Dendritic cell treated with granulocyte-macrophage colony-stimulating factor and Interleukin-4, amounts not matched to agents 40 ng/mL and 50 ng/mL, for 4 days (primary cell): ENCODE results near the gene ARHGEF7.

Source experiments
- H3K27ac Mint-ChIP-seq: one replicate; pipeline ENCODE4 v1.8.0; 2022; ENCODE audit warnings: mild to moderate bottlenecking, mixed read lengths
- H3K27me3 Mint-ChIP-seq: one replicate; pipeline ENCODE4 v1.8.0; 2022; ENCODE audit warnings: mild to moderate bottlenecking, mixed read lengths
- H3K36me3 Mint-ChIP-seq: one replicate; pipeline ENCODE4 v1.8.0; 2022; ENCODE audit warnings: low read depth, mixed read lengths
- H3K4me1 Mint-ChIP-seq: one replicate; pipeline ENCODE4 v1.8.0; 2022; ENCODE audit warnings: low read depth, mixed read lengths
- H3K4me3 Mint-ChIP-seq: one replicate; pipeline ENCODE4 v1.8.0; 2022; ENCODE audit warnings: mild to moderate bottlenecking, moderate library complexity, mixed read lengths
- H3K9me3 Mint-ChIP-seq: one replicate; pipeline ENCODE4 v1.8.0; 2022; ENCODE audit warnings: mixed read lengths
- intact Hi-C: fragments of 100-400 bp; cut with micrococcal nuclease; formaldehyde crosslinking; loops from one replicate; pipeline ENCODE4 v1.15.0; 2022

The ARHGEF7 gene

DNA sequence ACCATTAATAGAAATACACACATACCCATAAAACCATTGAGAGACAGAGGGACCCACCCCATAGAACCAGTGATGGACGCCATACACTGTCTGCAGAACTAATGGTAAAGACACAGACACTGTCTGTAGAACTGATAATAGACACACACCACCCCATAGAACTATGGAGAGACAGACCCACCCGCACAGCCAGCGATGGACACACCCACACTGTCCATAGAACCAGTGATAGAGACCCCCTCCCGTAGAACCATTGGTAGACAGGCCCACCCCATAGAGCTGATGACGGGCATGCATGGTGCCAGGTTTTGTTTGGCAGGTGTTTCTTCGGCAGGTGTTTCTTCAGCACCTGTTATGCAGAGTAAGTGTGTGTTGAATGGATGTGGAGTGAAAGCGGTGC, 117.1 kb downstream of the ARHGEF7 start:
- no peaks in the 10 kb centered on the region for H3K4me1 Mint-ChIP-seq
- H3K36me3 Mint-ChIP-seq = peaks cover 87% of the 10 kb centered on the region
- H3K9me3 Mint-ChIP-seq = no peaks in the 10 kb centered on the region
- intact Hi-C loops = no loop called here
- H3K27me3 Mint-ChIP-seq = no peaks in the 10 kb centered on the region
- H3K27ac Mint-ChIP-seq = no peak overlapping the region
- no peak overlapping the region for H3K4me3 Mint-ChIP-seq

DNA sequence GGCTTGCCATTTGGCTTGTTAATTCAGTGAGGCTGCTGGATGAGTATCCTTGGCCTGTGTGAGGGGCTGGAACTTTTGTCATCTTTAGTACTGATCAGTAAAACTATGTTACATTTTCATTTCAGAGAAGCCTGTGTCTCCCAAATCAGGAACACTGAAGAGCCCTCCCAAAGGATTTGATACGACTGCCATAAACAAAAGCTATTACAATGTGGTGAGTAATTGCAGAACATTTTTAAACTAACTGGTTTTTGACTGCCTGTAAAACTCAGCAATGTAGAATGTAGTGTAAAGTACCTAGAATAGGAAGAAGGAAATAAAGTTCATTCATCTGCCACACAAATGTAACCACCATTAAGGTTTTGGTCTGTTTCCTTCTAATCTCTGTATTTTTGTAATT, 118.0 kb downstream of the ARHGEF7 start:
- intact Hi-C loops = no loop called here
- H3K27ac Mint-ChIP-seq = no peak overlapping the region
- no peaks in the 10 kb centered on the region for H3K4me1 Mint-ChIP-seq
- H3K36me3 Mint-ChIP-seq = peaks cover 86% of the 10 kb centered on the region
- no peak overlapping the region for H3K4me3 Mint-ChIP-seq
- no peaks in the 10 kb centered on the region for H3K27me3 Mint-ChIP-seq
- no peaks in the 10 kb centered on the region for H3K9me3 Mint-ChIP-seq

DNA sequence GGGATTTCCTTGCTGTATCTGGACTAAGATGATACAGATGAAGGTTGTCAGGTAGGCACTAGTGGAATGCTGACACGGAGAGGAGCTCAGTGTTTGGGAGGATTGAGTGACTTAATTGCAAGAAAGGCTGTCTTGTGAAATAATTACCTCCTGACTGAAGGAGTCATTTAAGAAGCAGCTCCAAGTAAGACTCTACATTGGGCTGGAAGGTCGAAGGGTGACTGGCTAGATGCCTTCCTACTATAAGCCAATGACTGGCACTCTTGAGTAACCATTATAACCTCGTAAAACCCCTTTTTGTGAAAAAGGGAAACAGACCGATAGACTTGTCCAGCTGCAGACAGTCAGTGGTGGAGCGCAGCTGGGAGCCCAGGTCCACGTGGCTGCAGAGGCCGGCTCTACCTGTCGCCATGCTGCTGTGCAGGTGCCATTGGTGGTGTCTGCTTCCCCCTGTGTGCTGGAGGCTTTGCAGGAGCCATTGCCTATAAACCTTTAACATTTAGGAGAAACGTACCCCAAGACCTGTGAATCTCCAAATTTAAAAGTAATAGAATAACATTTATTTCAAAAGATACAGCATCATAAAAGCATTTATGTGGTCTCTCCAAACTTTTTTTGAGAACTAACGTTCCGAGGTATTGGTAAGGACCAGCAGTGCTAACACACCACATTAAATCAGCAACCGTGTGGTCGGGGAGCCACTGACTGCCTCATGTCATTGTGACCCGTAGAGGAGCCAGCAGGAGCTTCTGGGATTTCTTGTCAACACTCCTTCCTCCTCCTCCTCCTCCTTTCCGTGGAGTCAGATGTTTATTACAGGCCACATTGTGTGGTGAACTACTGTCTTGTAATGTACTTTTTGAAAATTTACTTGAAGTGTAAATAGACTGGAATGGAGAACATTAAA, 124.9 kb downstream of the ARHGEF7 start:
- intact Hi-C loops = no loop called here
- H3K4me3 Mint-ChIP-seq = no peak overlapping the region
- no peaks in the 10 kb centered on the region for H3K27me3 Mint-ChIP-seq
- no peaks in the 10 kb centered on the region for H3K4me1 Mint-ChIP-seq
- H3K36me3 Mint-ChIP-seq = peaks cover 84% of the 10 kb centered on the region
- no peaks in the 10 kb centered on the region for H3K9me3 Mint-ChIP-seq
- no peak overlapping the region for H3K27ac Mint-ChIP-seq

DNA sequence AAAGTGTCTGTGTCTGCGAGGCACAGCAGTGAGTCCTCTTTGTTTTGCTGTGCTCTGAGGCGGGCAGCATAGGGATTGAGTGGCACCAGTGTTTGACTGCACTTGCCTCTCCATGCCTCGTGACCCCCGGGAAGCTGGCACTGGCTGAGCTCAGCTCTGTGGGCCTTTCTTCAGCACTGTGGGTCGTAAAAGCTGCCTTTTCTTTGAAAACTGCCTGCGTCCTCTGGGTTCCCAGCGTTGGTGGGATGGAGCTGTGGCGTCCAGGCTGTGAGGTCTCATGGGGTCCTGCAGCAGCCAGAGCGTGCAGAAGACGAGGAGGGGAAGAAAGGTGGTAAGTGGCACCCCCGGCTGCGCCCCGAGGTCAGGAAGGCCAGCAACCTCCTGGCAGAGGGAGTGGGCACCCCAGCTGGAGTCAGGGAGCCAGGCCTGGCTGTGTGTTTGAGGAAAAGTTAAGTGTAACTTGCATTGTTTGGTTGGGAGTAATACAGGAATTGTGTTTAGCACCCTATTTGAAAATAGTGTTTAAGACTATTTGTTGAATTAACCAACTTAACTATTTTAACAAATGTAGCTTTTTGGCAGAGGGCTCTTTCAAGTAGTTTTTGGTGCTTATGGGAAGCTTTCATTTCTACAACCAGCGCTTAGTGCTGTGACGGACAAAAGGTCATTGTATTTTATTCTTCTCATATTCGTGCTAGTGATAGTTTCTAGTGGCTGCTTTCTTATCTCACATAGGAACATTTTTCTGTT, 126.1 kb downstream of the ARHGEF7 start:
- intact Hi-C loops = no loop called here
- Mint-ChIP-seq H3K27me3 (no peaks in the 10 kb centered on the region), H3K4me3 (no peak overlapping the region), H3K36me3 (peaks cover 84% of the 10 kb centered on the region), H3K9me3 (no peaks in the 10 kb centered on the region), H3K27ac (no peak overlapping the region), H3K4me1 (no peaks in the 10 kb centered on the region)

DNA sequence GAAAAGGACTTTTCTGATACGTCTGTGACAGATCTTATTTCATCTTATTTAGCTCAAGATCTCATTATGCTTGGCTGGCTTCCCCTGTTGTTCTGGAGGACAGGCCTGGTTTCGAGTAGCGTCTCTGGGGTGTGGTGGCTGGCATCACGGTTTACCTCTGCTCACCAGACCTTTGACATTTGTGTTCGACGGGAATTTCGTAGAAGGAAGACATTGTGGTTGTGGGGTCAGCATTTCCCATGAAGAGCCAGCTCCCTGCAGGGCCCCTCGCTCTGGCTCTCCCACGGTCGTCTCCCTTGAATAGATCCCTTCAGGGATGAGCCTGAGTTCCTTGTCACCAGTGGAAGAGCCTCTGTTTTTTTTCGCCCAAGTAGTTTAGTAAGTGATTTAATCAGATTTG, 126.8 kb downstream of the ARHGEF7 start:
- intact Hi-C loops = no loop called here
- no peaks in the 10 kb centered on the region for H3K9me3 Mint-ChIP-seq
- H3K27ac Mint-ChIP-seq = no peak overlapping the region
- H3K36me3 Mint-ChIP-seq = peaks cover 85% of the 10 kb centered on the region
- no peaks in the 10 kb centered on the region for H3K4me1 Mint-ChIP-seq
- H3K27me3 Mint-ChIP-seq = no peaks in the 10 kb centered on the region
- no peak overlapping the region for H3K4me3 Mint-ChIP-seq

DNA sequence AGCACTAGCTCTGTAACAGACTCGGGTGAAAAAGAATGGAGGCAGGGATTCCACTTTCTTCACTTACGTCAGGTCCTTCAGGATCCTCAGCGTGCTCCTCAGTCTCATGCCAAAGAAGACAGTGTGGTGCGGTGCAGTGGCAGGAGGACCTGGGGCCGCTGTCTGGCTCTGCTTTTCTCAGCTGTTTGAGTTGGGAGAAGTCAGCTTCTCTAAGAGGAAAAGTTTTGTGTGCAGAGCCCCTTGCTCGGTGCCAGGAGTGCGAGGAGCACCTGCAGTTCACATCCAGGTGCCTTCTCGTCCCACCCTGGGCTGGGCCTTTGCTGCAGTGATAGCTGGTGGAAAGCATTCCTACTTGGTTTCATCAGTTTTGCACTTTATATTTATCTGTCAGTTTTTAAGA, 127.5 kb downstream of the ARHGEF7 start:
- no peak overlapping the region for H3K4me3 Mint-ChIP-seq
- H3K4me1 Mint-ChIP-seq = no peaks in the 10 kb centered on the region
- peaks cover 89% of the 10 kb centered on the region for H3K36me3 Mint-ChIP-seq
- H3K9me3 Mint-ChIP-seq = no peaks in the 10 kb centered on the region
- no peaks in the 10 kb centered on the region for H3K27me3 Mint-ChIP-seq
- H3K27ac Mint-ChIP-seq = no peak overlapping the region
- intact Hi-C loops = no loop called here

DNA sequence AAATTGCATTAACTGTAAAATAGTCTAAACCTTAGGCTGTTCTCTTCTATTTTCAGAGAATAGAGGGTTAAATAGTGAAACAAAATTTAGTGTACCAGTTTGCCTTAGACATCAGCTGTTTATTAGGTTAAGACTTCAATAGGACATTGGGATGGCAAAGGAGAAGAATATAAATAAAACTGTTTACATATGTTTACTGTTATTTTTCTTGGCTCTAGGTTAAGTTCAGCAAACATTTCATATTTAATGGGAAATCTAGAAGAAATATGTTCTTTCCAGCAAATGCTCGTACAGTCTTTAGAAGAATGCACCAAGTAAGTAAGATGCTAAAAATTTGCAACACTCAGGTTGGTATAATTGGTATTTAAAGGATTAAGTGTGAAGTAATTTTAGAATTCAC, 128.9 kb downstream of the ARHGEF7 start:
- intact Hi-C loops = no loop called here
- Mint-ChIP-seq H3K4me3 (no peak overlapping the region), H3K4me1 (no peaks in the 10 kb centered on the region), H3K36me3 (peaks cover 89% of the 10 kb centered on the region), H3K9me3 (no peaks in the 10 kb centered on the region), H3K27me3 (no peaks in the 10 kb centered on the region), H3K27ac (no peak overlapping the region)

DNA sequence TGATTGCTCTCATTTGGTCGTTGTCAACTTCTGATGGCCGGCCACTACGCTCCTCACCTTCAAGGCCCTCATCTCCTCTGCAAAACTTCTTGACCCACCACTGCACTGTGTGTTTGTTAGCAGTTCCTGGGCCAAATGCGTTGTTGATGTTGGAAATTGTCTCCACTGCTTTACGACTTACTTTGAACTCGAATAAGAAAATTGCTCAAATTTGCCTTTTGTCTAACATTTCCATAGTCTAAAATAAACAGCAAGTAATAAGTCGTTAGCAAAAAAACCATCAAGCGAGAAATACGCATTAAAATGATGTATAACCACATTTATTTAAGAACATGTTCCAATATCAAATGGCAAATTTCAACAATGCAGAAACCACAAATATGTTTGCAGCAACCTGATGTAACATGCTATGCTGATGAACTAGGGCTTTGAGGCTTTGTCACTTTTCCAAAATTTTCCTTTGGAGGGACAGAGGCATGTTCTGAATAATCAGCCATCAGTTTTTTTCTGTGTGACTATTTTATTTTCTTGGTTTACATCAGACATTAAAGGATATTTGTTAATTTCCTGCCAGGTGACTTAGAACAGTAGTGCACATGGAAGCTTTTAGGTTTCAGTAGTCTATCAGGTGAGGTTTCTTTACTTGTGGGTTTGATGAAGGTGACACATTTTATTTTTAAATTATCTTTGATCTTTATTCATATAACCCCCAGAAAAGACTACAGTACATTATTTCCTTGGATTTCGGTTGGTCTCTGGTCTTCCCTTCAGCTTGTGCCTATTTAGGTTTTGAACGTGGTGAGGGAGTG, 130.7 kb downstream of the ARHGEF7 start:
- Mint-ChIP-seq H3K4me1 (no peaks in the 10 kb centered on the region), H3K4me3 (no peak overlapping the region), H3K36me3 (peaks cover 92% of the 10 kb centered on the region)

DNA sequence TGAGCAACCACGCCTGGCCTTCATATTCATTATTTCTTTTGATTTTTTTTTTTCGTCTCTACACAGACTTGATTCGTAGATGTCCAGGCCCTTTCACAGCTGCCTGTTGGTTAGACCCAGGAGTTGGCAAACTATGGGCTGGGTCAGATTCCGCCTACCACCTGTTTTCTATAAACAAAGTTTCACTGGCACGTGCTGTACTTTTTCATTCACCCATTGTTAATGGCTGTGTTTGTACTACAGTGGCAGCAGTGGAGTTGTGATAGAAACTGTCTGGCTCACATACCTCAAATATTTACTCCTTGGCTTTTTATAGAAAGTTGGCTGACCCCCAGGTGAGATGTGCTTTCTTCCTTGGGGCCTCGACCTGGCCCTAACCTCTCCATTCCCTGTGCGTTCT, 132.4 kb downstream of the ARHGEF7 start:
- Mint-ChIP-seq H3K27ac (no peak overlapping the region), H3K4me3 (no peak overlapping the region), H3K27me3 (no peaks in the 10 kb centered on the region), H3K4me1 (no peaks in the 10 kb centered on the region), H3K9me3 (no peaks in the 10 kb centered on the region), H3K36me3 (peaks cover 92% of the 10 kb centered on the region)
- intact Hi-C loops = no loop called here

More for the DNA sequence above, 130.7 kb downstream of the ARHGEF7 start:
- no peaks in the 10 kb centered on the region for H3K9me3 Mint-ChIP-seq
- H3K27me3 Mint-ChIP-seq = no peaks in the 10 kb centered on the region
- no peak overlapping the region for H3K27ac Mint-ChIP-seq
- intact Hi-C loops = no loop called here

DNA sequence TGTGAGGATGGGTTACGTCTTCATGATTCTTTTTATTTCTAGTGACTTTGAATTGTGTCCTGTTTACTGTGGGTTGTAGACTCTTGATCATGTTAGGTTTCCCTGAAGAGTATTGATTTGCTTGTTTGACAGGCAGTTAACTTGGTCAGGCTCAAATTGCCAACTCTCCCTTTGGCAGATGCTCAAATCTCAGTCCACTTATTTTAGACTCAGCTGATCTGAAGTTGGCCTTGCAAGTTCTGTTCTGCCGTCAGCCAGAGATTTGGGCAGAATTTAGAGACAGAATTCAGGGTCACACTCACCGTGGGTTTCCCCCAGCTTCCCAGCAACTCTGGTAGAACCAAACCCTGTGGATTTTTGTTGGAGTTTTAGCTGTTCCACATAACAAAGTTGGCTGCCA, 133.7 kb downstream of the ARHGEF7 start:
- Mint-ChIP-seq H3K36me3 (peaks cover 96% of the 10 kb centered on the region), H3K4me3 (no peak overlapping the region), H3K27ac (no peak overlapping the region), H3K27me3 (no peaks in the 10 kb centered on the region), H3K9me3 (peaks cover 8% of the 10 kb centered on the region), H3K4me1 (no peaks in the 10 kb centered on the region)
- intact Hi-C loops = no loop called here

DNA sequence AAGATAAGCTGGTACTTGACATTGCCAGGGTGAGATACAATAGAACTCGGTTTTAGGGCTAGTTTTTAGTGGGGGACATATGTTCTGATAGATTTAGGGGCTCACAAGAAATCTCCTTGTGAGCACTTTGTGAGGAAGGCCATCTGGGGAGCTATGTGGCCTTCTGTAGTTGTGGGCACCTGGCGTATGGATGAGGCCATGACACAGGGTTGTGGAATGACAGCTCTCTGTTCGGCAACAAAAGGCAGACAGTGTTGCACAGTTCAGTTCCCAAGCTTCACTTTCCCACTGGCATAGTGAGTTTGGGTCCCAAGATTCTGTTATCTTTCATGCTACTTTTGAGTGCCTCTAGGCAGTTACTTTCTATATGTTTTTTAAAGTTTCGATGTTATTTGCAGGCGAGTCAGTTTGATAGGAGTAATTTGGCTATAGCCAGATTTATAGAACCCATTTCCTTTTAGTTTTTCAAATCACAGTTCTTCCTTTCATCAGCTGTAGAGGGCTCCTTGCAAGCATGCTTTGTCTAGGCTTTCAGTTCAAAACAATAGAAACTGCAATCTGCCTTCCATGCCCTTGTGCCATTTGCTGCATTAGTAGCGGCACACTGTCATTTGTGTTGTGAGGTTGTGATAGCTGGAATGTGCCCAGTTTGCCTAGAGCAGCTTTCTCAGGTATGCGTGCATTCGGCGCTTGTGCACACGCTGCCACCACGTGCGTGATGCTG, 134.7 kb downstream of the ARHGEF7 start:
- Mint-ChIP-seq H3K27ac (no peak overlapping the region), H3K36me3 (peaks cover 94% of the 10 kb centered on the region), H3K4me1 (no peaks in the 10 kb centered on the region), H3K27me3 (no peaks in the 10 kb centered on the region), H3K9me3 (peaks cover 12% of the 10 kb centered on the region), H3K4me3 (no peak overlapping the region)
- intact Hi-C loops = no loop called here

DNA sequence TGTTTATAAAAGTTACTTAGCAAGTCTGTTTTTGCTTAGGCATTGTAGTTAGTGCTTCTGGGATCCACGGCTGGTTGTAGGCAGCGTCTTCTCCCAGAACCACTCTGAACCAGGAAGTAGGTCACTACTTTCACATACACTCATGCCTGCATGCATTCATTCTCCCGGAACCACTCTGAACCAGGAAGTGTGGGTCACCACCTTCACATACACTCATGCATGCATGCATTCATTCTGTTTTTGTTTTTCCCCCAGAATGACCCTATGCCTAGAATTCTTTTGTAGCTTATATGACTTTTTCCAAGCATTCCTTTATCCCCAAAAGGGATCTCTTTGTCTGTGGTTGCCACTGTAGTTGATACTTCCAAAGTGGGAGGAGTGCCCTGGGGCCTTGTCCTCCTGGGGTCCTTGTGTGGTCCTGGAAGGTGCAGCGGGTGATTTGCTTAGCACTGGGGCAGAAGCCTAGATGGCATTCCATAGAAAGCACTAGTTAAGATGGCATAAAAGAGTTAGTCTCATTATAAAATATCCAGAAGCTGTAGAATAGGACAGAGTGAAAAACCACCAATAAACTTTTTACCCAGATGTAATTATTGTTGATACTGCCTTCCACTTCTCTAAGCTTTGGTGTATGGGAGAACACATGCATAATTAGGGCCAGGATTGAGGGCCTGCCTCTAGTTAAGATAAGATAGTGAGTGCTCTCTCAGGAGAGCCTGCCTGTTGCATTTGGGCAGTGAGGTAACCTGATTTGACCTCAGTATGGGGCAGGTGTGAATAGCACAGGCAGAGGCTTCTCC, 136.7 kb downstream of the ARHGEF7 start:
- H3K9me3 Mint-ChIP-seq = peaks cover 19% of the 10 kb centered on the region
- H3K4me1 Mint-ChIP-seq = no peaks in the 10 kb centered on the region
- intact Hi-C loops = no loop called here
- peaks cover 93% of the 10 kb centered on the region for H3K36me3 Mint-ChIP-seq
- no peaks in the 10 kb centered on the region for H3K27me3 Mint-ChIP-seq
- no peak overlapping the region for H3K4me3 Mint-ChIP-seq
- H3K27ac Mint-ChIP-seq = no peak overlapping the region
